NCI-H1048 (cell line): Measurements from ENCODE around the gene HNRNPA1.
"Not testable (repeated sequence)": the region's sequence is repeated elsewhere in the genome, so short reads cannot be mapped to it uniquely, and the experiment has no call there.

ENCODE experiments used
- DNase-seq: peaks from one replicate; lab custom pipeline; 2025; lab: John Stamatoyannopoulos, UW

Gene HNRNPA1

GRCh38 chr12:54276368-54276767, 4.2 kb upstream of the HNRNPA1 start:
- DNase-seq, result no peak

- DNase-seq, result no peak
Observed at GRCh38 chr12:54277823-54278276, 2.7 kb upstream of the HNRNPA1 start.

- DNase-seq, result no peak
Observed at GRCh38 chr12:54279227-54279631, 1.3 kb upstream of the HNRNPA1 start.

GRCh38 chr12:54279632-54280467, 676 bp upstream of the HNRNPA1 start, which contains the start of gene CBX5:
CBX5 (minus strand) TSS chr12:54280122; CDS start chr12:54257650, 22,472 bp downstream.
- DNase-seq, result peak; percentile 96

- not testable (repeated sequence) for DNase-seq
Observed at GRCh38 chr12:54281261-54281638, 724 bp downstream of the HNRNPA1 start.

GRCh38 chr12:54281694-54282093, 1.2 kb downstream of the HNRNPA1 start:
- DNase-seq, result not testable (repeated sequence)

- DNase-seq, result no peak
Observed at GRCh38 chr12:54282949-54283593, 2.5 kb downstream of the HNRNPA1 start.

- DNase-seq, result not testable (repeated sequence)
Observed at GRCh38 chr12:54284070-54284780, 3.7 kb downstream of the HNRNPA1 start.

- DNase-seq, result no peak
Observed at GRCh38 chr12:54285150-54286041, 4.9 kb downstream of the HNRNPA1 start.

GRCh38 chr12:54286042-54287030, 5.8 kb downstream of the HNRNPA1 start:
- no peak for DNase-seq

- DNase-seq, result no peak
Observed at GRCh38 chr12:54287261-54288157, 7.0 kb downstream of the HNRNPA1 start.

GRCh38 chr12:54292083-54292930, 11.8 kb downstream of the HNRNPA1 start:
- DNase-seq, result no peak

- DNase-seq, result no peak
Observed at GRCh38 chr12:54292931-54293241, 12.4 kb downstream of the HNRNPA1 start.

GRCh38 chr12:54294152-54294952, 13.8 kb downstream of the HNRNPA1 start:
- no peak for DNase-seq

GRCh38 chr12:54294953-54295566, 14.5 kb downstream of the HNRNPA1 start:
- no peak for DNase-seq

- DNase-seq, result no peak
Observed at GRCh38 chr12:54296393-54297099, 16.0 kb downstream of the HNRNPA1 start.

- no peak for DNase-seq
Observed at GRCh38 chr12:54298904-54299303, 18.4 kb downstream of the HNRNPA1 start.
